OCI-LY1 (cell line): Measurements from ENCODE around the gene CACNA1C.

ENCODE experiments used
- H2AFZ ChIP-seq: fragments of 200-600 bp; sonication (generic), shearing (Covaris generic); 2 replicates; pipeline ENCODE4 v1.6.0; 2014; ENCODE audit warnings: antibody characterized with exemption, mild to moderate bottlenecking, low read length
- H3F3A ChIP-seq: fragments of 200-600 bp; sonication (generic), shearing (Covaris generic); 2 replicates; pipeline ENCODE4 v1.6.0; 2014; ENCODE audit warnings: mild to moderate bottlenecking, antibody characterized with exemption, low read length, moderate library complexity; ENCODE audit not compliant: insufficient read depth
- H3K27ac ChIP-seq: fragments of 200-600 bp; sonication (generic); 2 replicates; pipeline ENCODE4 v1.5.1; 2014; ENCODE audit warnings: low read length, mixed run types, mild to moderate bottlenecking, low read depth; ENCODE audit not compliant: poor library complexity, severe bottlenecking
- H3K27me3 ChIP-seq: fragments of 200-600 bp; sonication (generic); 2 replicates; pipeline ENCODE4 v1.6.0; 2014; ENCODE audit warnings: antibody characterized with exemption, mild to moderate bottlenecking, low read length, moderate library complexity; ENCODE audit not compliant: insufficient read depth
- H3K36me3 ChIP-seq: fragments of 200-600 bp; sonication (generic); 2 replicates; pipeline ENCODE4 v1.6.1; 2014; ENCODE audit warnings: mild to moderate bottlenecking, antibody characterized with exemption, low read length, moderate library complexity, mixed read lengths; ENCODE audit not compliant: insufficient read depth
- H3K4me1 ChIP-seq: fragments of 200-600 bp; sonication (generic); 2 replicates; pipeline ENCODE4 v1.5.1; 2014; ENCODE audit warnings: mild to moderate bottlenecking, low read length, moderate library complexity; ENCODE audit not compliant: insufficient read depth, severe bottlenecking
- H3K4me2 ChIP-seq: fragments of 200-600 bp; sonication (generic), shearing (Covaris generic); 2 replicates; pipeline ENCODE4 v1.6.1; 2014; ENCODE audit warnings: low read length
- H3K4me3 ChIP-seq: fragments of 200-600 bp; sonication (generic); 2 replicates; pipeline ENCODE4 v1.5.1; 2014; ENCODE audit warnings: low read length, low read depth, mild to moderate bottlenecking, mixed read lengths; ENCODE audit not compliant: poor library complexity, severe bottlenecking
- H3K79me2 ChIP-seq: fragments of 200-600 bp; shearing (Covaris generic); 2 replicates; pipeline ENCODE4 v1.6.1; 2016; ENCODE audit warnings: mixed run types, low read length, mixed read lengths; ENCODE audit not compliant: insufficient read depth
- H3K9ac ChIP-seq: fragments of 200-600 bp; sonication (generic), shearing (Covaris generic); 2 replicates; pipeline ENCODE4 v1.6.1; 2014; ENCODE audit warnings: mild to moderate bottlenecking, low read length, mixed read lengths
- H3K9me2 ChIP-seq: fragments of 200-600 bp; sonication (generic), shearing (Covaris generic); 2 replicates; pipeline ENCODE4 v1.6.1; 2014; ENCODE audit warnings: low read depth, mild to moderate bottlenecking, low read length, mixed read lengths
- H3K9me3 ChIP-seq: fragments of 200-600 bp; shearing (Covaris generic); 2 replicates; pipeline ENCODE4 v1.6.1; 2014; ENCODE audit warnings: low read length, mixed read lengths
- H4K20me1 ChIP-seq: fragments of 200-600 bp; sonication (generic), shearing (Covaris generic); 2 replicates; pipeline ENCODE4 v1.6.0; 2016; ENCODE audit warnings: mild to moderate bottlenecking, low read length; ENCODE audit not compliant: insufficient read depth
- CTCF ChIP-seq: fragments of 200-600 bp; sonication (generic), shearing (Covaris generic); IDR thresholded peaks from 2 replicates; pipeline ENCODE4 v1.5.1; 2017; ENCODE audit warnings: mild to moderate bottlenecking, antibody characterized with exemption, low read length, moderate library complexity, mixed read lengths
- EZH2 ChIP-seq: fragments of 200-600 bp; sonication (generic), shearing (Covaris generic); IDR thresholded peaks from 2 replicates; pipeline ENCODE4 v1.8.0; 2017; ENCODE audit warnings: borderline replicate concordance, mixed run types, mild to moderate bottlenecking, antibody characterized with exemption, low read length, moderate library complexity, mixed read lengths

The CACNA1C gene

GRCh38 chr12:2633176-2633824 lies 580.5 kb downstream of the CACNA1C start:
- Histone ChIP-seq H3K79me2 (no peaks in the 10 kb centered on the region), H3K4me3 (no peak overlapping the region), H3K9me2 (no peaks in the 10 kb centered on the region), H3F3A (no peaks in the 10 kb centered on the region), H4K20me1 (no peaks in the 10 kb centered on the region), H3K36me3 (no peaks in the 10 kb centered on the region), H3K9ac (no peak overlapping the region), H3K4me2 (no peak overlapping the region), H3K9me3 (no peaks in the 10 kb centered on the region), H3K4me1 (no peaks in the 10 kb centered on the region), H2AFZ (no peak overlapping the region), H3K27me3 (peaks cover 3% of the 10 kb centered on the region; the same call in 1 of the 2 replicates), H3K27ac (no peak overlapping the region)
- TF ChIP-seq CTCF (no peak), EZH2 (no peak)

- H3K36me3 ChIP-seq = no peaks in the 10 kb centered on the region
- TF ChIP-seq CTCF (no peak), EZH2 (no peak)
- H2AFZ ChIP-seq = no peak overlapping the region
- no peak overlapping the region for H3K4me3 ChIP-seq
- no peaks in the 10 kb centered on the region for H3F3A ChIP-seq
- H3K79me2 ChIP-seq = no peaks in the 10 kb centered on the region
- H3K4me2 ChIP-seq = no peak overlapping the region
- no peak overlapping the region for H3K27ac ChIP-seq
- no peaks in the 10 kb centered on the region for H4K20me1 ChIP-seq
- no peaks in the 10 kb centered on the region for H3K9me2 ChIP-seq
- no peaks in the 10 kb centered on the region for H3K4me1 ChIP-seq
- peaks cover 3% of the 10 kb centered on the region; the same call in 1 of the 2 replicates for H3K27me3 ChIP-seq
- H3K9ac ChIP-seq = no peak overlapping the region
- H3K9me3 ChIP-seq = no peaks in the 10 kb centered on the region
Observed at GRCh38 chr12:2633825-2634200, 581.0 kb downstream of the CACNA1C start.

GRCh38 chr12:2634471-2634870 lies 581.7 kb downstream of the CACNA1C start:
- Histone ChIP-seq H3K27me3 (peaks cover 3% of the 10 kb centered on the region; the same call in 1 of the 2 replicates), H4K20me1 (no peaks in the 10 kb centered on the region), H3F3A (no peaks in the 10 kb centered on the region), H2AFZ (no peak overlapping the region), H3K4me2 (no peak overlapping the region), H3K36me3 (no peaks in the 10 kb centered on the region), H3K9me2 (no peaks in the 10 kb centered on the region), H3K4me3 (no peak overlapping the region), H3K79me2 (no peaks in the 10 kb centered on the region), H3K4me1 (no peaks in the 10 kb centered on the region), H3K9me3 (no peaks in the 10 kb centered on the region), H3K9ac (no peak overlapping the region), H3K27ac (no peak overlapping the region)
- TF ChIP-seq EZH2 = no peak
- TF ChIP-seq CTCF = no peak
